HCT116 (cell line): ENCODE measurements around the gene EEF1AKMT4. TPM values are rescaled to one million over a fixed set of nuclear protein-coding genes. Genes with fewer than 3 reads are reported as not detected.

Experiments used
- ATAC-seq: fragments of 200-7000 bp; cut with Tn5 transposase; 2 replicates; pipeline ENCODE4 v1.9.1; 2020; ENCODE audit warnings: mild to moderate bottlenecking, moderate library complexity
- BruUV-seq: library from RNA; stranded (reverse); fragments of 400-500 nt; replicated peaks from 2 replicates; lab custom pipeline; 2021; lab: Mats Ljungman, UMichigan
- CTCF ChIA-PET: fragments of 300-600 bp; sonication (Branson Sonifier 250); formaldehyde crosslinking; loops from one replicate; lab custom pipeline; 2021; ENCODE audit warnings: antibody characterized with exemption; lab: Charles Lee
- POLR2A ChIA-PET: fragments of 300-600, 350-600 bp; sonication (Branson Sonifier 250); formaldehyde crosslinking; loops from one replicate; lab custom pipeline; 2021; ENCODE audit warnings: antibody characterized with exemption; lab: Charles Lee
- RAD21 ChIA-PET, 2 experiments: fragments of 300-600 bp; sonication (Branson Sonifier 250); formaldehyde crosslinking; loops; one replicate each; lab custom pipeline; 2023; ENCODE audit warnings: low total read pairs in 2 of 2; ENCODE audit not compliant: uncharacterized antibody in 2 of 2, unreplicated experiment in 2 of 2, low non-redundant PET in 1 of 2; lab: Charles Lee
- DNase-seq: peaks from one replicate; pipeline ENCODE4 v3.0.0-alpha.2; 2010; ENCODE audit warnings: low read depth, low spot score
- H2AFZ ChIP-seq: fragments of 200-600 bp; shearing (Covaris generic), sonication (generic); 2 replicates; pipeline ENCODE4 v1.6.1; 2017; ENCODE audit warnings: low read depth, mixed run types, mixed read lengths, antibody characterized with exemption, low read length; ENCODE audit not compliant: poor library complexity, severe bottlenecking
- H3K27ac ChIP-seq: 2 replicates; pipeline ENCODE4 v1.5.1; 2012; ENCODE audit warnings: low read depth, low read length
- H3K27me3 ChIP-seq: fragments of 200-600 bp; sonication (generic); 2 replicates; pipeline ENCODE4 v1.6.1; 2016; ENCODE audit warnings: mixed run types, low read length, mixed read lengths; ENCODE audit not compliant: insufficient read depth
- H3K36me3 ChIP-seq, 2 experiments: fragments of 200-500 bp in 1 of 2; fragments of 200-600 bp in 1 of 2; sonication (Bioruptor generic) in 1 of 2; sonication (generic) in 1 of 2; 2 replicates each; pipeline versions ENCODE4 v1.5.1 to v1.6.1; 2014 to 2016; ENCODE audit warnings: low read length in 2 of 2, inconsistent platforms in 1 of 2, mixed read lengths in 1 of 2, mixed run types in 1 of 2; ENCODE audit not compliant: insufficient read depth in 2 of 2, control insufficient read depth in 1 of 2
- H3K4me1 ChIP-seq, 2 experiments: fragments of 200-600 bp in 1 of 2; sonication (generic) in 1 of 2; 2 replicates each; pipeline versions ENCODE4 v1.5.1 to v1.6.1; 2012 to 2017; ENCODE audit warnings: low read length in 2 of 2, inconsistent platforms in 1 of 2, mild to moderate bottlenecking in 1 of 2, mixed read lengths in 1 of 2, mixed run types in 1 of 2, moderate library complexity in 1 of 2; ENCODE audit not compliant: insufficient read depth in 2 of 2, control insufficient read depth in 1 of 2
- H3K4me2 ChIP-seq: fragments of 200-600 bp; sonication (generic); 2 replicates; pipeline ENCODE4 v1.6.1; 2017; ENCODE audit warnings: mixed run types, low read length, mixed read lengths
- H3K4me3 ChIP-seq, 2 experiments: fragments of 200-600 bp in 1 of 2; sonication (generic) in 1 of 2; replicated peaks in 1 of 2; 2 replicates each; pipeline ENCODE4 v1.5.1; 2011 to 2016; ENCODE audit warnings: low read length in 2 of 2, control low read depth in 1 of 2, low read depth in 1 of 2, mild to moderate bottlenecking in 1 of 2, mixed read lengths in 1 of 2, mixed run types in 1 of 2
- H3K79me2 ChIP-seq: fragments of 200-600 bp; sonication (generic); 2 replicates; pipeline ENCODE4 v1.6.1; 2017; ENCODE audit warnings: mild to moderate bottlenecking, mixed run types, low read length, moderate library complexity, mixed read lengths; ENCODE audit not compliant: insufficient read depth
- H3K9ac ChIP-seq: fragments of 200-600 bp; sonication (generic); 2 replicates; pipeline ENCODE4 v1.6.1; 2016; ENCODE audit warnings: low read length, mixed read lengths
- H3K9me2 ChIP-seq: fragments of 200-600 bp; sonication (generic), shearing (Covaris generic); 2 replicates; pipeline ENCODE4 v1.6.1; 2017; ENCODE audit warnings: mixed run types, mild to moderate bottlenecking, moderate library complexity; ENCODE audit not compliant: insufficient read depth
- H3K9me3 ChIP-seq, 2 experiments: fragments of 200-500 bp in 1 of 2; fragments of 200-600 bp in 1 of 2; sonication (Bioruptor generic) in 1 of 2; sonication (generic) in 1 of 2; 2 replicates each; pipeline ENCODE4 v1.6.1; 2014 to 2017; ENCODE audit warnings: low read length in 2 of 2, mixed read lengths in 2 of 2, inconsistent platforms in 1 of 2, low read depth in 1 of 2, mild to moderate bottlenecking in 1 of 2, mixed run types in 1 of 2, moderate library complexity in 1 of 2; ENCODE audit not compliant: control insufficient read depth in 1 of 2, insufficient read depth in 1 of 2
- H4K20me1 ChIP-seq: fragments of 200-600 bp; sonication (generic), shearing (Covaris generic); 2 replicates; pipeline ENCODE4 v1.6.1; 2017; ENCODE audit warnings: mixed run types, mild to moderate bottlenecking, moderate library complexity; ENCODE audit not compliant: insufficient read depth
- CBX3 ChIP-seq: IDR thresholded peaks from 2 replicates; pipeline ENCODE4 v1.6.1; 2012; ENCODE audit warnings: low read depth
- CEBPB ChIP-seq: IDR thresholded peaks from 2 replicates; pipeline ENCODE4 v1.6.1; 2012; ENCODE audit warnings: low read depth
- EGR1 ChIP-seq: IDR thresholded peaks from 2 replicates; pipeline ENCODE4 v1.6.1; 2012; ENCODE audit warnings: low read depth
- ELF1 ChIP-seq: IDR thresholded peaks from 2 replicates; pipeline ENCODE4 v1.6.1; 2012; ENCODE audit warnings: low read depth, borderline replicate concordance
- EZH2 ChIP-seq: fragments of 200-600 bp; sonication (generic); IDR thresholded peaks from 2 replicates; pipeline ENCODE4 v1.6.1; 2017; ENCODE audit warnings: antibody characterized with exemption, mixed run types
- EZH2phosphoT487 ChIP-seq: fragments of 200-600 bp; IDR thresholded peaks from 2 replicates; pipeline ENCODE4 v1.6.1; 2018; ENCODE audit warnings: antibody characterized with exemption, borderline replicate concordance
- FOSL1 ChIP-seq: IDR thresholded peaks from 2 replicates; pipeline ENCODE4 v1.6.1; 2012; ENCODE audit warnings: low read depth
- POLR2A ChIP-seq: IDR thresholded peaks from 2 replicates; pipeline ENCODE4 v1.7.0; 2011; ENCODE audit warnings: borderline replicate concordance; ENCODE audit not compliant: insufficient read depth, insufficient read length; ENCODE audit errors: extremely low read depth
- ZFX ChIP-seq: fragments of 450-650 bp; IDR thresholded peaks from 2 replicates; pipeline ENCODE4 v1.6.1; 2017
- ZNF274 ChIP-seq: fragments of 200-500 bp; sonication (Bioruptor generic); IDR thresholded peaks from 2 replicates; pipeline ENCODE4 v1.6.1; 2014; ENCODE audit warnings: mild to moderate bottlenecking, low read depth, low read length, inconsistent platforms
- intact Hi-C: fragments of 100-400 bp; cut with micrococcal nuclease; formaldehyde crosslinking; loops from 2 replicates; pipeline ENCODE4 v1.10.0; 2022
- total RNA-seq: library from RNA; stranded (reverse); gene quantifications from one replicate; pipeline ENCODE4 v1.2.1, GENCODE V29; 2021; ENCODE audit not compliant: unreplicated experiment
- TF ChIP-seq, protein P1 (sequence below): IDR thresholded peaks from 2 replicates; pipeline ENCODE4 v1.6.1; 2012
- TF ChIP-seq, protein P2 (sequence below), 3 experiments: fragments of 200-600 bp in 1 of 3; sonication (generic) in 1 of 3; IDR thresholded peaks in 2 of 3; conservative IDR thresholded peaks in 1 of 3; 2 replicates each; pipeline ENCODE4 v1.5.1; 2012 to 2017; ENCODE audit warnings: low read depth in 2 of 3, low read length in 2 of 3, antibody characterized with exemption in 1 of 3, borderline replicate concordance in 1 of 3, control low read depth in 1 of 3, mild to moderate bottlenecking in 1 of 3, mixed read lengths in 1 of 3, mixed run types in 1 of 3, moderate library complexity in 1 of 3; ENCODE audit not compliant: insufficient read depth in 1 of 3

Gene EEF1AKMT4
- total RNA-seq, 1 experiment from 2014 or later: 10.5 TPM

DNA sequence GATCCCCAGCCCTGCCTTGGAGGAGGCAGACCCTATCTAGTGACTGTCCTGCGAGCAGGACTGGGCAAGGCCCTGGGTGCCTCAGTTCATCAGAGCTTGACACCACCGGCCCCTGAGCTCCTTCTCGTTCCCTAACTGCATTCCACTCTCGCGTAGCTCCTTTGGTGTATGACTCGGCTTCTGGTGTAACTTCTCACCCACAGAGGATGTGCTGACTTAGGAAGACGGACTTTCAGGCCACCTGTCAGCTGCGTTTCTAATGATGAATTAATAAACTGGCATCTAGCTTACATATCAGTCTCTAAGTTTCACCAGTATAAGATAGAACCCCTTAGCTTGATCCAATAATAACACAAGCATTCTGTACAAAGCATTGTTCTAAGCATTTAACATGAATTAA, 45.9 kb upstream of the EEF1AKMT4 start:
- Histone ChIP-seq H3K9ac (no peak overlapping the region), H3K4me3 (no peak overlapping the region), H3K36me3 (no peaks in the 10 kb centered on the region), H3K79me2 (no peaks in the 10 kb centered on the region), H4K20me1 (no peaks in the 10 kb centered on the region), H3K4me1 (no peaks in the 10 kb centered on the region), H3K9me2 (no peaks in the 10 kb centered on the region), H3K9me3 (no peaks in the 10 kb centered on the region), H2AFZ (no peak overlapping the region), H3K27me3 (no peaks in the 10 kb centered on the region), H3K27ac (no peak overlapping the region), H3K4me2 (no peak overlapping the region)
- ATAC-seq (no peak), DNase-seq (no peak)
- TF ChIP-seq EZH2phosphoT487 (no peak), ZNF274 (no peak), CEBPB (no peak), POLR2A (no peak), FOSL1 (no peak), EGR1 (no peak), ELF1 (no peak), EZH2 (no peak), CBX3 (no peak), ZFX (no peak)
- TF ChIP-seq, protein P1, sequence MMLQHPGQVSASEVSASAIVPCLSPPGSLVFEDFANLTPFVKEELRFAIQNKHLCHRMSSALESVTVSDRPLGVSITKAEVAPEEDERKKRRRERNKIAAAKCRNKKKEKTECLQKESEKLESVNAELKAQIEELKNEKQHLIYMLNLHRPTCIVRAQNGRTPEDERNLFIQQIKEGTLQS: no peak
- TF ChIP-seq, protein P2, sequence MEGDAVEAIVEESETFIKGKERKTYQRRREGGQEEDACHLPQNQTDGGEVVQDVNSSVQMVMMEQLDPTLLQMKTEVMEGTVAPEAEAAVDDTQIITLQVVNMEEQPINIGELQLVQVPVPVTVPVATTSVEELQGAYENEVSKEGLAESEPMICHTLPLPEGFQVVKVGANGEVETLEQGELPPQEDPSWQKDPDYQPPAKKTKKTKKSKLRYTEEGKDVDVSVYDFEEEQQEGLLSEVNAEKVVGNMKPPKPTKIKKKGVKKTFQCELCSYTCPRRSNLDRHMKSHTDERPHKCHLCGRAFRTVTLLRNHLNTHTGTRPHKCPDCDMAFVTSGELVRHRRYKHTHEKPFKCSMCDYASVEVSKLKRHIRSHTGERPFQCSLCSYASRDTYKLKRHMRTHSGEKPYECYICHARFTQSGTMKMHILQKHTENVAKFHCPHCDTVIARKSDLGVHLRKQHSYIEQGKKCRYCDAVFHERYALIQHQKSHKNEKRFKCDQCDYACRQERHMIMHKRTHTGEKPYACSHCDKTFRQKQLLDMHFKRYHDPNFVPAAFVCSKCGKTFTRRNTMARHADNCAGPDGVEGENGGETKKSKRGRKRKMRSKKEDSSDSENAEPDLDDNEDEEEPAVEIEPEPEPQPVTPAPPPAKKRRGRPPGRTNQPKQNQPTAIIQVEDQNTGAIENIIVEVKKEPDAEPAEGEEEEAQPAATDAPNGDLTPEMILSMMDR (IDR thresholded peaks at IDR 0.05 in 2 of 3, conservative IDR thresholded peaks at IDR 0.05 in 1 of 3; ENCODE audit: borderline replicate concordance in 1 of 3, insufficient read depth in 1 of 3, low read depth in 2 of 3, low read length in 2 of 3): no peak
- intact Hi-C loops: no loop called here
- ChIA-PET RAD21 (interaction anchor here in 1 of 2 experiments (0.6 kb wide), 1 partner anchor 102 kb away, joined by 6 read pairs; no protein-coding TSS in a partner anchor), CTCF (no interaction called here), POLR2A (no interaction called here)
- no TSS peak for BruUV-seq
